Measurements from ENCODE around the gene DDN.

Gene DDN

DNA sequence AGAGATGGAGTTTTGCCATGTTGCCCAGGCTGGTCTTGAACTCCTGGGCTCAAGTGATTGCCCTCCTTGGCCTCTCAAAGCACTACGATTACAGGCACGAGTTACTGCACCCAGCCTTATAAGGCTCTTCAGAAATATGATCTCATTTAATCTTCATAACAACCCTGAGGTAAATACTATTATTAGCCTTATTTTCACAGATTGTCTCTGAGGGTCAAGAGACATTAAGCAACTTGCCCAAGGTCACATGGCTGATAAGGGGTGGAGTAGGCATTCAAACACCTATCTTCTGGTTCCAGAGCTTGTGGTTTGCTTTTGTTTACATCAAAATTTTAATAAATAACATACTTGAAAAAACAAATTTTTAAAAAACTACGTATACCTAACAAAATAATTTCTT is 14.3 kb upstream of the DDN start:
- no peak for DNase-seq (ENCODE audit: low spot score)

DNA sequence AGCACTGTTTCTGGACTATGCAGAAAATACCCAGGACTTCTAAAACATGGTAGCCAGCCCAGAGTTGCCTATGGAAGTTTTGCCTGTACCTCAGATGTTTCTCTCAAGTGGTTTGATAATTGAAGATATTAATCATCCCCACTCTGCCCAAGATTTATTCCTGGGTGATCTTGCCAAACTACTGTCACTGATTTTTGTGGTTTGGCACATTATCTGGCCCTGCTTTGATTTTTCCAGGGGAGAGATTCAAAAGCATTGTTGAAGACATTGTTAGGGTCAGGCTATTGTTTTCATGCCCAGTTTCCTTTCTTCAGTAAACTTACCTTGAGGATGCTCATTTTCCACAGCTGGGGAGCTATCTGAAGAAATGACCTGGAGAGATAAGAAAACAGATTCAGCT is 13.6 kb upstream of the DDN start:
- DNase-seq (ENCODE audit: low spot score) = no peak

DNA sequence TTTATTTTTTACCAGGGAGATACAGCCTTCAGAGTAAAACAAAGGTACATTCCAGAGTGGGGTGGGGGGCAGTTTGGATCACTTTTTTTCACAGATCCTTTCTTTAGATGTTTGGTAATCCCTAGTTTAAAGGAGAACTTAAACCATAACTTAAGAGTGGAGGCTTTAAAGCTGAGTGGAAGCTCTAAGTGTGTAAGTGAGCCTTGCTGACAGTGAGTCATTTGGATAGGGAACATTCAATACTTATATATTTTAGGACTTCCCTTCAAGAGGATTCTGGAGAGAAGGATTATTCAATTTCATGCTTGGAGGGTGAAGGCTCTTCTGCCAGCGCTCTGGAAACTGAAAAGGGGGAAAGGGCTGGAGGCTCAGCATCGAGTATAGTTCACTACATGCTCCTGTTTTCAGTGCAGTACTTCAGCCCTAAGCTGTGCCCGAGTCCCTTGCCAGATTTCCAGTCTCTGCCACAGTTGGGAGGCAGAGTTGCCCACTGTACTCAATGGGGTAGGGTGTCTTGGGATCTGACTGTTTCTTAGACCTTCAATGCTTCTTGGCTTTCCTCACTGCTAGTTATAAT is 11.0 kb upstream of the DDN start:
- DNase-seq (ENCODE audit: low spot score) = no peak

DNA sequence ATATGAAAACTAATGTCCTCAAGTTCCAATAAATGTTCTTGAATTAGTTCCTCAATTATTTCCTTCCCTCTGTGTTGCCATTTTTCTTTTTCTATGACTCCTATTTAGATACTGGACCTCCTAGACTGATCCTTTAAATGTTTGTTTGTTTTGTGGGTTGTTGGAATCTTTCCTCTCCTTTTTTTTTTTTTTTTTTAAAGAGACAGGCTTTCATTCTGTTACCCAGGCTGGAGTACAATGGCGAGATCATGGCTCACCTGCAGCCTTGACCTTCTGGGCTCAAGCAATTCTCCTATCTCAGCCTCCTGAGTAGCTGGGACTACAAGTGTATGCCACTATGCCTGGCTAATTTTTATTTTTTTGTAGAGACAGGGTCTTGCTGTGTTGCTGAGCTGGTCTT is 9.8 kb upstream of the DDN start:
- DNase-seq (ENCODE audit: low spot score) = no peak

DNA sequence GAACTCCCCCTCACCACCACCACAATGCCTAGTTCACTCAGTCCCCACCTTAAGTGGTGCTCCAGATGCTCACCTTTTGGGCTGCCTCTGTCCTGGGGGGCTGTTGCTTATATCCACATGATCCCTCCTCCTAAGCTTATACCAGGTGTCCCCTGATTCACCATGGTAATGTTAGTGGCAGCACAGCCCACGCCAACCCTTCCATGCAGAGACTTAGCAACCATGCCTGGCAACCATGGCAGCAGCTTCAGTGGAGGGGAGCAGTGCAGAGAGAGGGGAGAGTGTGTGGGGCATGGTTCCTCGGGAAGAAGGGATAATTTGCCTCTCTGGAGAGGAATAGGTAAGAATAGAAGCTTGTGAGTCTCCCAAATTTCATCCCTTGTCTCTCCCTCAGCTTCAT is 1.2 kb upstream of the DDN start:
- DNase-seq (ENCODE audit: low spot score) = no peak

DNA sequence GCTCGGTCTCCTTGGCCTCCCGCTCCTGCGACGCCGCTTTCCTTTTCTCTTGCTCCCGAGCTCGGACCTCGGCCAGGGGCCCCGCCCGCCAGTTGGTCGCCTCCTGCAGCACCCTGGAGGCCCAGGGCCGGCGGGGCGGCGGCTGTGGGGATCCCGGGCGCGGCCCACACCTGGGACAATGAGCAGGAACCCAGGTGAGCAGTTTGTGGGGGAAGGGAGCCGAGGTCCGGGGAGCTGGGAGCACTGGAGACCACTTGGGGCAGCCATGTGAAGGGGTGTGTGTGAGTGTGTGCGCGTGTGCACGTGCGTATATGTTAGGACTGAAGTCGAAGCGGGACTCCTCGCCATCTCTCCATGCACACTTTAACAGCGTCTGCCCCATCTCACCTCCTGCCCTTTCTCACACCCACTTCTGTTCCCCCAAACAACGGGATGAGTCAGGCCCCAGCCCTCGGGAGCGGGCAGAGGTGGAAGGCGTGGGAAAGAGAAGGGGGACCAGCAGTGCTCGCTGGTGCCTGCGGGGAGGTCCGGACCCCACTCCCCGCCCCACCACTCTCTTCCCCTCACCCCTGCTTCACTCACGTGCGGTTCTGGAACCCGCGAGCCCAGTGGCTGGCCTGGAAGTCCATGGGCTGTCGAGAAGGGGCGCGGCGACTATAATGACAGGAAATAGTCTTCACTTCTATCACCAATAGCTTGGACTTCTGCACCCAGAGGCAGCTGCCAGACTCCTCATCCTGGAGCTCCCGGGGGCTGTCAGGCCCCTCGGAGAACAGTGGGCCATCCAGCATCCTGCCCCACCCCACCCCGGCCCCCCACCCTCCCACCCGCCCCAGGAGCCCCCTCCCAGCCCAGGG is 450 bp downstream of the DDN start:
- no peak for DNase-seq (ENCODE audit: low spot score)

DNA sequence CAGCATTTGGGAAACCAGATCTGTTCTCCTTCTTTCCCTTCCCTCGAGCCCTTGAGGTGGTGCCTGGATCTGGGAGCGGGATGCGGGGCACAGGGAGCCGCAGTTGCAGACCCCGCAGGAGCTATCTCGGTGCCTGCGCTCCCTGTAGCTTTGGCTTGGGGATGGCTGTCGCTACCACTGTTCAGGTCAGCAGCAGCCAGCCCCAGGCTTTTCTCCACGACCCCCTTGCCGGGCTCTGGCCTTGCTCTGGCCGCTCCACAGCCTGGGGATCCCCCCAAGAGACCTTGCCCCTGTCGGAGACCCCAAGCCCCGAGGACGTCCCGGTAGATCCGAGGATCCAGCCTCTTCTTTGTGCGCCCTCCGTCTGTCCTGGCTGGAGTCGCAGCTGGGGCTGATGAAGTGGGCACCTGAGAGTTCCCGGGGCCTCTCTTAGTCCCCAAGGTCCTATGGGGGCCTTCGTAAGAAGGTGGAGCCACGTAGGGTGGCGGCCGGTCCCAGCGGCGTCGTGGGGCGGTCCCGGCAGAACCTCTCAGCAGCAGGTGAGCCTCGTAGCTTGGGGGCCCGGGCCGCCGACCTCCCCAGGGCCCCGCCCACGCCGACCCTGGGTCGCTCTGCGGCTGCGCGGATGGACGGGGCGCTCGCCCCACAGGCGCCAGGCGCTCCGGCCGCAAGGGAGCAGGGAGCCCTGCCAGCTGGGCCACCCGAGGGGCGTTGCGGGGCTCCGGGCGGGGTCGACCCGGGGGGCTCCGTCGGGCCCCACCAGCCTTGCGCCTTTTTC is 1.3 kb downstream of the DDN start:
- DNase-seq (ENCODE audit: low spot score) = no peak

DNA sequence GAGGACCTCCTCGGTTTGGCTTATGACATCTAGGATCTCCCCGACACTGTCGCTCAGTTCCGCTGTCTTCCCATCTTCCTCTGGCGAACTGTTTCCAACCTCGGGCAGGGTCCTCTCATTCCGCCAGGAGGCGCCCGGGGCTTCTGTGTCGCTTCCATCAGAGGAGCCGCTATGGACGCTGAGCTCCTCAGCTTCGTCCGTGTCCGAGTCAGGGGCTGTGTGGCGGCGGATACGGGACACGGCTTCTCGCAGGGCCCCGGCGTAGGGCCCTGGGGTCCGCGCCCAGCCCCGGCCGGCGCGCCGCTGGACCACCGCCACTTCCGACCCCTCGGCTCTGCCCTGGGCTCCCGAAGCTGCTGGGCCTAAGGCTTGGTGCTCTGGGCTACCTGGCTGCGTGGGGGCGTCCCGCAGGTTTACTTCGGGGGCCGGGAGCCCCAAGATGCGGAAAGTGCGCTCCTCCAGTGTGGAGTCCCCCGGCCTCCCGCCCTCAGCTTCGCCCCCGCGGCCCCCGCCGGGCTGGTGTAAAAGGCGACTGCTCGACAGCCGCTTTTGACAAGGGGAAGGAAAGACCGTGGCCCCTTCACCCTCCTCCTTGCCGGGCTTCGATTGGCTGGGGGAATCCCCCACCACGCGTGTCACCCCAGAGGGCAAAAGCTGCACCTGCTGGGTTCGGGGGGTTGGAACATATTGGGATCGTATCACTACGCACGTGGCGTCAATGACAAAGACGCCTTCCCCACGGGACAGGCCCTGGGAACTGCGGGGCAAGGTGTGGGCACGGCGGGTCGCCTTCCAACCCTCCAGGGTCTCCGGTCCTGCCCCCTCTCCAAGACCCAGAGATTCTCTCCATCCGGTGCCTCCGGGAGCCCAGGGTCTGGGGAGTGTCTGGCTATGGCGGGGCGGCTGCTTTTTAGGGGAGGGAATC is 2.1 kb downstream of the DDN start:
- DNase-seq (ENCODE audit: low spot score) = peak; percentile 67

DNA sequence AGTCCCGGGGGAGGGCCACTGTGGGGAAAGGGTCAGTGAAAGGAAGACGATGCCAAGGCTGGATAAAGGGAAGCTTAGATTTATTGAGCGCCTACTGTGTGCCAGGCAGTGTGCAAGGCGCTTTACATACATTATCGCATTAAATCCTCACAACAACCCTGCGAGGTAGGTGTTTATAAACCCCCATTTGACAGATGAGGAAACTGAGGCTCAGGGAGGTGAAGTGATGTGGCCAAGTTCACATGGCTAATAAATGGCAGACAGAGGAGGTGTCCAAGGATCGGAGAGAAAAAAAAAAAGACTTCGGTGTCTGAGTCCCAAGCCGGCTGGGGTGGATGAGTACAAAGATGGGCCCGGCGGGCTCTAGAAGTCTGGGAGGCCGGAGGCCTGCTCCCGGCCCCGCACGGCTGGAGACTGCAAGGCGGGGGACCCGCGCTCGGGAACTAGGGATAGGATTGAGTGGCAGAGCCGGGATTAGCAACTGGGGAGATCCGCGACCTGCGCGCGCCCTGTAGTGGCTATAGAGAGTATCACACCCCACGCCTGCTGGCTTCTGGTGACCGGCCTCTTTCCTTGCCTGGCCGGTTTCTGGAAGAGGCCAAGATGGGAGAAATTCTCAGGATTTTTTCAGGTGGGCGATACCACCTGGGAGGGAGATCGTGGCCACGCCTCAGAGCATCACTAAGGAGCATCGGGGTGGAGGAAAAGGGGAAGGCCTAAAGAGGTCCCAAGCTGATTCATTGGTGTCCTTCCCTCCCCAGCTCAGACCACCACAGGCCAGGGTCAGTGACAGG is 3.9 kb downstream of the DDN start:
- DNase-seq (ENCODE audit: low spot score) = peak; percentile 80

DNA sequence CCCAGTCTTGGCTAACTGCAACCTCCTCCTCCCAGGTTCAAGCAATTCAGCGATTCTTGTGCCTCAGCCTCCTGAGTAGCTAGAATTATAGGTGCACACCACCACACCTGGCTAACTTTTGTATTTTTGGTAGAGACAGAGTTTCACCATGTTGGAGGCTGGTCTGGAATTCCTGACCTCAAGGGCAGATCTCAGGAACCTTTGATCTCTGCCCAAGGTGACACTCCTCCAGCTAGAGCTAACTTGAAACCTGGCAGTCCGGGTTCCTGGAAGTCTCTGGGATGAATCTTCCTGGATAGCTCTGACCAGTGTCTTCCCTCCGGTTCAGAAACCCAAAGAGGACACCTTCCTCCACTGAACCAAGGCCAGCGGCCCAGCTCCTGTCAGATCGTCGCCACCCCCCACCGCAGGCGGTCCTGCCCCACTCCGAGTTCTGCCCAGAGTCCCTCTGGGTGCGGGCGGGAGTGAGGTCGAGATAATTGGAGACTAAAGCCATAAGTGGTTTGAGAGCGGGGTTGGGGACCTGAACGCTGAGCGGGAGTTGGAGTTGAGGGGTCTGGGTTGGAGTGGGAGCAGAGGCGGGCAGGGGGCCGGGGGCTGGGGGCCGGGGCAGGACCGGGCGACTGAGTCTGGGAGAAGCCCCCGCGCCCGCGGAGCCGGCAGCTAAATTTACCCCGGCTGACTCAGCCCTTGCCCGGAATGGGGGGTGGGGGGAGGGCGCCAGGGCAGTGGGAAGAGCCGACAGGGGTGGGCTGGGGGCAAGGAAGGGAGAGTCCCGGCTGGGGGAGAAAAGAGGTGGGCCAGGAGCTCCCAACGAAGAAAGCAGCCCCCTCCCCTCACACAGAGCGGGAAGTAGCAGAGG is 4.7 kb downstream of the DDN start:
- DNase-seq (ENCODE audit: low spot score) = no peak

DNA sequence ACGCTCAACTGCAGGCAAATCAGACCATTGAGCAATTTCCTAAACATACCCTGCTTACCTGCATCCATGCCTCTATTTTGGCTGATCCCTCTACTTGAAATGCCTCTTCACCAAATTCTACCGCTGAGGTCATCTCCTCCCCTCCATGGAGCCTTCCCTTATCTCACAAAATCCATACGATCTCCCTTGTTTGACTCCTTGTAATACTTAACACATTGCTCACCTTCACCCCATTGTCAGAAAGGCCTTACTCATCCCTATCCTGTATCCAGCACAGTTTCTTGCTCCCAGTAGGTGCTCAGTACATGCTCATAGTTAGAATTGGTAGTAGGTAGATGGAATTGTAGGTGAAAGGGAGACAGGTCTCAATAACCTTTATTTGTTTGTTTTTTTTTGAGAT is 5.4 kb downstream of the DDN start:
- DNase-seq (ENCODE audit: low spot score) = no peak

DNA sequence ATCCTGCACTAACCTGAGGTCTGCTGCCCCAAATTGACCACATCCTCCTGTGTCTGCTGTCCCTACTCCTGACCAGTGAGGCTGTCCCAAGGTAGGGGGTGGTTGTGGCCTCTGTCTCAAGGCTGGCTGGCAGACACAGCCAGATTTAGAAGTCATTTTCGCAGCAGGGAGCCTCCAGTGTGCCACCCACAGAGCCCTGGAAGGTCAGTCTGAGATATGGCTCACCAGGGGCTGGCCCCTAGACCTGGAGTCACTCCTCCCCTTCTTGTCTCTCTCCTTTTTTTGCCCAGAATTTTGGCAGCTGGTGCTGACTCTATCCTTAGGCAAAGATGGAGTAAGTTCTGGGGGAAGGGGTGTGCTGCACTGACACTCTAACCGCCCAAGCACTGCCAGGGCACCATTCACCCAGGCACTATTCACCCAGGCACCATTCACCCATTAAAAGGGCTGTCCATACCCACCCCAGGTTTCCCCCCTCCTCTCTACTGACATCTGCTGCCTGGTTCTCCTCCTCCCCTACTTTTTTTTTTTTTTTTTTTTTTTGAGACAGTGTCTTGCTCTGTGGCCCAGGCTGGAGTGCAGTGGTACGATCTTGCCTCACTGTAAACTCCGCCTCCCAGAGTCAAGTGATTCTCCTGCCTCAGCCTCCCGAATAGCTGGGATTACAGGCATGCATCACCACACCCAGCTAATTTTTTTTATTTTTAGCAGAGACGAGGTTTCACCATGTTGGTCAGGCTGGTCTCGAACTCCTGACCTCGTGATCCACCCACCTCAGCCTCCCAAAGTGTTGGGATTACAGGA is 7.7 kb downstream of the DDN start:
- no peak for DNase-seq (ENCODE audit: low spot score)

DNA sequence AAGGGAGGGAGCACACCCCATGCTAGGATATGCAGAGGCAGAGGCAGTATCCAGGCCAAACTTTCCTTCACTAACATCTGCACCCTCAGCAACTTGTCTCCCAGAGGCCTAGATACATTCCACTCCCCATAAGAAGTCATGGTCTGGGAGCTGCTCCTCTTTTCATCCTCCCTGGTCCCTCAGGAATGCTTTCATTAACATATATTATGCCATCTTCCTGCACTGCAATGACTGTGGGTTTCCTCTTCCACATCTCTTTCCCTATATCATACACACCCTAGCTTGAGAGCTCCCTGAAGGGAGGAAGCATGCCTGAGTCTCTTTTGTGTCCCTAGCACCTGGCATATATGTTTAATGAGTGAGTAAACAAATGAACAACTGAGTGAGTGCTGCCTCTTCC is 8.6 kb downstream of the DDN start:
- no peak for DNase-seq (ENCODE audit: low spot score)

DNA sequence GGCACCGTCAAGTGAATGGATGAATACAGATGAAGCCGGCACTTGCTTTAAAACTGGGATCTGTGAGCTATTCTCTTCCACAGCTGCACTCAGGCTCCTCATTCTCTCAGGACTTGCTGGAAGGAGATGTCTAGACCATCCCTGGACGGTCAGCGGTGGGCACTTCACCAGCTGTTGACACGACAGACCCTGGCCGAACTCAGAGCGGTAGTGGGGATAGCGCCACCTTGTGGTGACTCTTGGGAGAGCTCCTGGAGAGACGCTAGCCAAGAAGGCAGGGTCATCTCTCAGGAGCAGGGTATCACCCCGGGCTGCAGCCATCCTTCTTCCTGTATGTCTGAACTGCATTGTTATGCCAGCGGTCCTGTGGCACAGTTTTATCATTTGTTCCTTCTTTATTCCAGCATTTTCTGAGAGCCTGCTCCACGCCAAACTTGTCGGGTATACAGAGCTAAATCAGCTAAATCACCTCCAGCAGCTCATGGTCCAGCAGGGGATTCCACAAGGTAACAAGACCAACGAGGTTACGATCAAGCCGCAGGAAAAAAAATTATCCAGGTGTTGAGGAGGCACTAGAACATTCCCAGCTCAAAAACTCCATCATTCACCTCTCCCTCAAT is 11.0 kb downstream of the DDN start:
- DNase-seq (ENCODE audit: low spot score) = peak; percentile 51

DNA sequence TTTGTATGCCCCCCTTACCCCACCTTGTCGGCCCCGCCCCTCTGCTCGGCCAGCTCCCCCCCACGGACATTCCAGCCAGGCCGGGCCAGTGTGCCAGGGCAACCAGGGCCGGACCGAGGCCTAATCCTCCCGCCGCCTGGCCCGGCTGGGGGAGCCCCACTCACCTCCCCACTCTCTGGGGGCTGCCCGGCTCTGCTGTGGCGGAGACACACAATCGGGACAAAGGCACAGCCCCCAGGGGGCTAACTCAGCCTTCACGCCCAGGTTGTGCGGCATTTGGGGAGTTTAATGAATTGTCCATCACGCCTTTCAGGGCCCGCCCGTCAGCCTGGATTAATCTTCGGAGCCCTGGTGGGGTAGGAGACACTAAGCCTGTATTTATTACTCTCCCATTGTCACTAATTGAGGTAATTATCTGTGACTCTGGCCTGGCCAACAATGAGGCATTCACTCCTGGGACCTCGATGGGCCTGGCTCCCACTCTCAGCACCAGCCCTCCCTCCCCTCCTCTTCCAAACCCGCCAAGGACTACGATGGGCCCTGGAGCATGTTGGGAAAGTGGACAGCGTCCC is 12.4 kb downstream of the DDN start:
- no peak for DNase-seq (ENCODE audit: low spot score)

DNA sequence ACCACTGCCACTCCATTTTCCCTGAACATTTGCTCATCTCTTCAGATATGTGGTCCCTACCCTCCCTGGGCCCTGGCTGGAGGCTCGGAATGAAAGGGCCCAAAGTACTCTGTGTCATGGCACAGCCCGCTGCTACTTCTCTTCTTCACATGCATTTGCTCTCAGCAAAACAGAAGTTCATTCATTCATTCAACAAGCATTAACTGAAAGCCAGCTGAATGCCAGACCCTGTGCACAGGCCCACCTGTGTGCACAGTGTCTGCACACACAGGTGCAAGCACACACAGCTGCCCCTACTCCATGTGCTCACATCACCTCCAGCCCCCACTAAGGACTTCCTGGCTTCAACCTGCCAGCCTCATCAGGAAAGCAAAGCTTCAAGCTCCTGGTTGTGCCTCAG is 13.3 kb downstream of the DDN start:
- no peak for DNase-seq (ENCODE audit: low spot score)

DNA sequence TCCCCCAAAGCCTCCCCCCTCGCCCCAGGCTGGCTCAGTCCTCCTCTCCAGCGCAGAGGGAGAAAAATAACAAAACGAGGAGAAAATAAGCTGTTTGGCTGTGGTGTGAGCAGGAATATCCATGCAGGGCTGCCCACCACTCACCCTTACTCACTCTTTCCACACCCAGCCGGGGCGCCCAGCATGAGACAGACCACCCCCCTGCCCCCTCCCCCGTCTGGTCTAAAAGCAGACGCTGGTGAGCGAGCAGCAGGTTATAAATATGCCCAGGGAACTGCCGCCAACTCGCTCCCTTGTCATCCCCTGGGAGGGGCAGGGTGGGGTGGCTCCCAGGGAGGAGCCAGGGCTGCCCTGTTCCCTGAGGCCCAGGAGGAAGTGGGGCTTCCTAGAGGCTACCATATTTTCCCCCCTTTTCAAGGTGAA is 13.7 kb downstream of the DDN start:
- no peak for DNase-seq (ENCODE audit: low spot score)

DNA sequence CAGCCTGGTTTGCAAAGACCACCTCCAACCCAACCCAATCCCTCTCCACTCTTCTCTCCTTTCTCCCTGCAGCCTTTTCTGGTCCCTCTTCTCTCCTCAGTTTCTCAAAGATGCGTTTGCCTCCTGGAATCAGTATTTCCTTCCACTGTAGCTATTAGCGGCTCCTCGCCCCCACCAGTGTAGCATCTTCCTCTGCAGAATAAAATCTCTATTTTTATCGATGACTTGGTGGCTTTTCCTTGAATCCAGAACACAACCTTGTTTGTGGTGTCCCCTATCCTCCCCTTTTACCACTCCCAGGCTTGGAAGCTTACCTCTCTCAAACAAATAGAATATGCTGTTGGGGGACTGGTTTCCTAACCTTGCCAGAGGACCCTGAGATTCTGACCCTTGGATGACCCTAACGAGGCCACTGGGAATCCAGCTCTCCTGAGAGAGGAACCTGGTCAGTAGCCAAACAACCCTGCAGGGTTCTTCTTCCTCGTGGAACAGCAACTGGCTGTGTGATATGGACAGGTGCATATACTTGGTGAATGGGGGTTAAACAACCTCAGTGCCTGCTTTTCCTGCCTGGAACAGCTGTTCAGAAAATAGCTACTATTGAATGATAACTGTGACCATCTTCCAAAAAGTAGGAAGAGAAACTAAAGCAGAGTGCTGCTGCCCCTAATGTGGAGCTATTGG is 16.6 kb downstream of the DDN start:
- no peak for DNase-seq (ENCODE audit: low spot score)
